Tracheal epithelial cell (primary cell): ENCODE results near the gene ENPP5. TPM values are rescaled to one million over a fixed set of nuclear protein-coding genes. Genes with fewer than 3 reads are reported as not detected.

Experiments
- total RNA-seq: library from RNA; depleted of rRNA; stranded (reverse); fragments of >200 nt; gene quantifications from 2 replicates; pipeline ENCODE4 v1.2.1, GENCODE V29; 2014

The ENPP5 gene, protein sequence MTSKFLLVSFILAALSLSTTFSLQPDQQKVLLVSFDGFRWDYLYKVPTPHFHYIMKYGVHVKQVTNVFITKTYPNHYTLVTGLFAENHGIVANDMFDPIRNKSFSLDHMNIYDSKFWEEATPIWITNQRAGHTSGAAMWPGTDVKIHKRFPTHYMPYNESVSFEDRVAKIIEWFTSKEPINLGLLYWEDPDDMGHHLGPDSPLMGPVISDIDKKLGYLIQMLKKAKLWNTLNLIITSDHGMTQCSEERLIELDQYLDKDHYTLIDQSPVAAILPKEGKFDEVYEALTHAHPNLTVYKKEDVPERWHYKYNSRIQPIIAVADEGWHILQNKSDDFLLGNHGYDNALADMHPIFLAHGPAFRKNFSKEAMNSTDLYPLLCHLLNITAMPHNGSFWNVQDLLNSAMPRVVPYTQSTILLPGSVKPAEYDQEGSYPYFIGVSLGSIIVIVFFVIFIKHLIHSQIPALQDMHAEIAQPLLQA
- 1.1 and 2.7 TPM in 2 replicates for total RNA-seq

DNA sequence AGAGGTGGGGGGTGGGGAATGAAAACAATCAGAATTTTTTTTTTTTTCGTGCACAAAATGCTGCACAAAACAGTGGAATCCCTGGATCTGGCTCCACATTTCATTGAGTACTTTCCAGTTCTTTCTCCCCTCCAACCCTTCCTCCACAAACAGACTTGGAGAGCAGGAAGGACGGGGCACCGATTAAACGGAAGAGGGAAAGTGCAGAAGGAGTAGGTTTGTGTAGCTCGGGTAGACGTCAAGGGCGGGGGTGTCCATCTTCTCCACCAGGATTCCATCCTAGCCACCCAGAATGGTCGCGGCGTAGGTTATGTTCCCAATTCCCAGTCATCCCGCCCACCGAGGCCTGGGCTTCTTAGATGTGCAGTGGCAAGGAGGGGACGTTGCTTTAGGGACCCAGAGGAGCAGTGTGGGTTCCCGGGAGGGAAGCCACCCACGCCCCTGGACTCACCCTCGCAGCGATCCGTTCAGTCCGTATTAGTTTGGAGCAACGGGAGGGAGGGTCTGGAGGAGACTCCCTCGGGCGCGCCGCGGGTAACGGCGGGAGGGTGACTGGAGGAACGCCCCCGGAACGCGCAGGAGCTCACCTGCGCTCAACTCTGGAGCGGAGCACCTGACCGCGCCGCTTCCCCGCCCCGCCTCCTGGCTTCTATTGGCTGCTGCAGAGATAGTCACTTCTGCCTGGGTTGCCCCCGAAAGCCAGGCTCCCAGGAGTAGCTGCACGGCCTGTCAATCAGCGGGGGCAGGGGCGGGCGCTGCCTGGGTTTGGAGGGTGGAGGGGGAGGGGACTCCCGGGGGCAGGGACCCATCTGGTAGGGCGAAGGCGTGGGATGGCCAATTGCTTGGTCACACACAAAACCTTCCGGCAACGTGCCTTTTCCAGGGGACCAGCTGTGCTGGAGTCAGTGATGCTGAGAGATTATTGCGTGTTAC, at the start of gene ENPP5:
ENPP5 (minus strand) TSS at position 624 of the 933 bp plus-strand sequence. CDS start 2,718 bp downstream, outside the sequence.

DNA sequence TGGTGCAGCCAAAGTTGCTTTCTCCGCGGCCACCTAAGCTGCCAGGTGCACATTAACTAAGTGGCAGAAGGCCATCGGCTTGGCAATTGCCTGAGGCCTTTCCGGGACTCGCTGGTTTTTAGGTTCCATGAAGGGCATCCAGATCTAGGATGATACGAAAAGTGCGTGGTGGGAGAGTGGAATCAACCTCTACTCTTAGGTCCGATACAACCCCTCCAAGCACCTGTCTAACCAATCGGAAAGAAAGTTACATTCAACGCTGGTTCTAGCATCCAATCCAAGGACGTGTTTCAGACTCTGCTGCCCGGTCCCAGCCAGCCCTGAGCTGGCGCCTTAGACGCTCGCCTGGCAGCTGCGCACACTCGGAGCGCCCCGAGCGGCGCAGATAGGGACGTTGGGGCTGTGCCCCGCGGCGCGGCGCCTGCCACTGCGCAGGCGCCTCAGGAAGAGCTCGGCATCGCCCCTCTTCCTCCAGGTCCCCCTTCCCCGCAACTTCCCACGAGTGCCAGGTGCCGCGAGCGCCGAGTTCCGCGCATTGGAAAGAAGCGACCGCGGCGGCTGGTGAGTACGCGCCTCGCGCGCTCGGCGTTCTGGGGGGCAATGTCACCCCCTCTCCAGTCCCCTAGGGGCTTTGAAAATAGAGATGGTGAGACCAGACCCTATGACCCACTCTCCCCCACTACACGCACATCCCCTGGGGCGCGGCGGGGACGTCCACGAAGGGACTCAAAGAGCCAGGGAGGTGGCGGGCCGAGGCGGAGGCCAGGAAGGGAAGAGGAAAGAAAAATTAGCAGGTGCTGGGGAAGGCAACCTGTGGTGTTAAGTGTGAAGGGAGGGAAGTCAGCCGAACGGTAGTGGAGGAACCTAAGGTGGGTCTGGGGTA, 40.9 kb downstream of the ENPP5 start, which contains the start of gene ENPP4:
ENPP4 (plus strand) TSS at position 361 of the 883 bp plus-strand sequence. CDS start 9,595 bp downstream, outside the sequence.

Other genes starting within 250 kb of the ENPP5 start
- 0.72 TPM in 1 of 2 replicates, not detected in the other for gene CLIC5, start 155.1 kb downstream of the ENPP5 start, total RNA-seq
- 0.64 and 4.3 TPM in 2 replicates for gene ENPP4, start 41.0 kb downstream of the ENPP5 start, total RNA-seq